GM23248 (cell line): Measurements from ENCODE around the gene MYH3. TPM values are rescaled to one million over a fixed set of nuclear protein-coding genes. Genes with fewer than 3 reads are reported as not detected.

Experiments used
- DNase-seq: peaks from one replicate; pipeline ENCODE4 v3.0.0-alpha.2; 2015
- H2AFZ ChIP-seq: fragments of 200-600 bp; sonication (generic); 2 replicates; pipeline ENCODE4 v1.6.1; 2016; ENCODE audit warnings: antibody characterized with exemption
- H3F3A ChIP-seq: fragments of 200-600 bp; sonication (generic); 2 replicates; pipeline ENCODE4 v1.6.1; 2016; ENCODE audit warnings: mild to moderate bottlenecking, antibody characterized with exemption, mixed run types; ENCODE audit not compliant: insufficient read depth
- H3K27ac ChIP-seq: fragments of 200-600 bp; sonication (generic); 2 replicates; pipeline ENCODE4 v1.5.1; 2016; ENCODE audit warnings: mild to moderate bottlenecking
- H3K27me3 ChIP-seq: fragments of 200-600 bp; sonication (generic); replicated peaks from 2 replicates; pipeline ENCODE4 v1.6.1; 2016; ENCODE audit warnings: mild to moderate bottlenecking; ENCODE audit not compliant: insufficient read depth
- H3K36me3 ChIP-seq: fragments of 200-600 bp; sonication (generic); 2 replicates; pipeline ENCODE4 v1.6.1; 2016; ENCODE audit warnings: low read depth, mild to moderate bottlenecking
- H3K4me1 ChIP-seq: fragments of 200-600 bp; sonication (generic); 2 replicates; pipeline ENCODE4 v1.6.1; 2016; ENCODE audit warnings: mild to moderate bottlenecking; ENCODE audit not compliant: insufficient read depth
- H3K4me2 ChIP-seq: fragments of 200-600 bp; sonication (generic); one replicate; pipeline ENCODE4 v1.6.1; 2016; ENCODE audit warnings: mild to moderate bottlenecking; ENCODE audit not compliant: unreplicated experiment
- H3K4me3 ChIP-seq: fragments of 200-600 bp; sonication (generic); 2 replicates; pipeline ENCODE4 v1.5.1; 2016; ENCODE audit warnings: mild to moderate bottlenecking
- H3K79me2 ChIP-seq: fragments of 200-600 bp; sonication (generic); 2 replicates; pipeline ENCODE4 v1.6.1; 2016; ENCODE audit warnings: mild to moderate bottlenecking; ENCODE audit not compliant: insufficient read depth
- H3K9ac ChIP-seq: fragments of 200-600 bp; sonication (generic); 2 replicates; pipeline ENCODE4 v1.6.1; 2016; ENCODE audit warnings: mild to moderate bottlenecking
- H3K9me2 ChIP-seq: fragments of 200-600 bp; sonication (generic); 2 replicates; pipeline ENCODE4 v1.6.1; 2016; ENCODE audit warnings: mixed run types, mild to moderate bottlenecking, moderate library complexity; ENCODE audit not compliant: insufficient read depth
- H3K9me3 ChIP-seq: fragments of 200-600 bp; sonication (generic); one replicate; pipeline ENCODE4 v1.6.1; 2017; ENCODE audit warnings: low read depth
- H4K20me1 ChIP-seq: fragments of 200-600 bp; sonication (generic); 2 replicates; pipeline ENCODE4 v1.6.0; 2016; ENCODE audit not compliant: insufficient read depth
- EZH2 ChIP-seq: fragments of 200-600 bp; sonication (generic); IDR thresholded peaks from 2 replicates; pipeline ENCODE4 v1.6.1; 2018; ENCODE audit warnings: antibody characterized with exemption, mild to moderate bottlenecking; ENCODE audit not compliant: insufficient read depth, poor library complexity, severe bottlenecking
- EZH2phosphoT487 ChIP-seq: fragments of 200-600 bp; sonication (generic); IDR thresholded peaks from 2 replicates; pipeline ENCODE4 v1.6.1; 2018; ENCODE audit warnings: antibody characterized with exemption, moderate library complexity, mild to moderate bottlenecking, low read depth; ENCODE audit not compliant: insufficient read depth
- WGBS, 2 experiments: methylation state at CpG; one replicate each; pipeline ENCODE4 v1.1.6; 2015 to 2017; ENCODE audit warnings: low lambda C conversion rate in 2 of 2, low coverage in 1 of 2; ENCODE audit errors: missing lambda C conversion rate in 2 of 2; 5-methylcytosine and 5-hydroxymethylcytosine counted together
- in situ Hi-C: fragments of 300-500 bp; cut with MboI; formaldehyde crosslinking; loops from 2 replicates; pipeline ENCODE4 v1.15.0; 2020
- polyA plus RNA-seq: library from polyadenylated mRNA; unstranded; fragments of >200 nt; fragmentation: Nextera tagmentation; extraction: Ambion mirVana; gene quantifications from 2 replicates; pipeline ENCODE4 v1.2.1, GENCODE V29; 2016
- total RNA-seq: library from RNA; depleted of rRNA; stranded (reverse); fragments of >200 nt; shearing (Covaris generic); gene quantifications from 2 replicates; pipeline ENCODE4 v1.2.3, GENCODE V29; 2014

The MYH3 gene
- total and polyA plus RNA-seq, 2 experiments from 2014 or later = 0.26 to 3.1 TPM

DNA sequence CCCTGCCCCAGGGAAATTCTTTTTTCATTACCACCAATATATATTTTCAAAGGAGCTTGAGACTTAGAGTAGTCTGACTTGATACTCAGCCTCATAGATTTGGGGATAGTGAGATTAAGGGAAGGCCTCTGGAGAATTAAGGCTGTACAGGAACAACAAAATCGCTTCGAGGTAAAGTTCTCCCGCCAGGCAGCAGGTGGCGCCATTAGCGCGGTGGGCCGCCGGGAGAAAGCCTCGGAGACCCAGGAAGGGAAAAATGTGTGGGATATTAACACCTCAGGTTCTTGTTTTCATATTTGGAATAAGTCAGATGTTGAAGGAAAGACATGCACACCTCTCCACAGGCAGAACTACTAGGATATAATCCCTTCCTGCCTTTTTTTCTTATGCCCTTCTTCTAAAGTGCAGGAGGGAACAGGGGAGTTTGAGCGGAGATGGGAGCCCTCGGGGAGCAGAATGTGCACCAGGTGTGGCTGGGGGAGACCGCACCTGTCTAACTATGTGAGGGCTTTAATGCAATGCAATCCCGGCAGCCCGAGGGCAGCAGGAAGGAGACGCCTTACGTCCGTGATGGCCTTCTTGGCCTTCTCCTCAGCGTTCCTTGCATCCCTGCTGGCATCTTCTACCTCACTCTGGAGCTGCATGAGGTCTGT lies 25.9 kb downstream of the MYH3 start:
- WGBS, 2 experiments = 42 to 46% methylated on average over 18 of the region's 18 CpGs
- Histone ChIP-seq H3K4me3 (no peak overlapping the region), H2AFZ (peak overlapping the region; percentile 59; the same call in 1 of the 2 replicates), H4K20me1 (no peaks in the 10 kb centered on the region), H3K4me1 (no peaks in the 10 kb centered on the region), H3F3A (no peaks in the 10 kb centered on the region), H3K36me3 (no peaks in the 10 kb centered on the region), H3K9me3 (no peaks in the 10 kb centered on the region), H3K27me3 (no peaks in the 10 kb centered on the region), H3K9ac (no peak overlapping the region), H3K9me2 (no peaks in the 10 kb centered on the region), H3K27ac (no peak overlapping the region), H3K4me2 (no peak overlapping the region), H3K79me2 (no peaks in the 10 kb centered on the region)
- in situ Hi-C loops = loop anchor here (25.0 kb wide), 1 partner anchor 1331 kb away; no protein-coding TSS in a partner anchor
- TF ChIP-seq EZH2 (no peak), EZH2phosphoT487 (no peak)
- peak; percentile 52 for DNase-seq

DNA sequence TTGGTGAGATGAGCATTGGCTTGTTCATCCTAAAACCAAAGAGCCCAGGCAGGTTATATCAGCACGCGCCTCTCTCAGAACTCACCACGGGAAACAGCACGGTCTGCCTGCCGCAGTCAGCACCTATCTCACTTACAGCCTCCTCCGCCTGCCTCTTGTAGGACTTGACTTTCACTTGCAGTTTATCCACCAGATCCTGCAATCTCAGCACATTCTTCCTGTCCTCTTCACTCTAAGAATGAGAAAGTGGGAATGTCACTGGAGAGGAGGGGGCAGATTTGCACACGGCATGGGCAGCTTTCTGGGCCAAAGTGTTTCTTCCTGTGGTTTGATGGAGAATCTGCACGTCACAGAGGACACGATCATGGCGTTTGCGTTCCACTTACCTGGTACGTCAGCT lies 27.4 kb downstream of the MYH3 start:
- H3K36me3 ChIP-seq = no peaks in the 10 kb centered on the region
- H3K27me3 ChIP-seq = no peaks in the 10 kb centered on the region
- no peak overlapping the region for H3K9ac ChIP-seq
- no peaks in the 10 kb centered on the region for H3F3A ChIP-seq
- H3K4me2 ChIP-seq = no peak overlapping the region
- no peak overlapping the region for H3K27ac ChIP-seq
- DNase-seq = no peak
- H4K20me1 ChIP-seq = no peaks in the 10 kb centered on the region
- TF ChIP-seq EZH2phosphoT487 = no peak
- TF ChIP-seq EZH2 = no peak
- WGBS, 2 experiments = 95 to 97% methylated on average over 12 of the region's 12 CpGs
- H3K9me3 ChIP-seq = no peaks in the 10 kb centered on the region
- H3K4me3 ChIP-seq = no peak overlapping the region
- in situ Hi-C loops = loop anchor here (10.0 to 25.0 kb wide), 2 partner anchors 705 to 1333 kb away; no protein-coding TSS in a partner anchor
- H3K79me2 ChIP-seq = no peaks in the 10 kb centered on the region
- no peaks in the 10 kb centered on the region for H3K4me1 ChIP-seq
- H3K9me2 ChIP-seq = no peaks in the 10 kb centered on the region
- H2AFZ ChIP-seq = no peak overlapping the region

DNA sequence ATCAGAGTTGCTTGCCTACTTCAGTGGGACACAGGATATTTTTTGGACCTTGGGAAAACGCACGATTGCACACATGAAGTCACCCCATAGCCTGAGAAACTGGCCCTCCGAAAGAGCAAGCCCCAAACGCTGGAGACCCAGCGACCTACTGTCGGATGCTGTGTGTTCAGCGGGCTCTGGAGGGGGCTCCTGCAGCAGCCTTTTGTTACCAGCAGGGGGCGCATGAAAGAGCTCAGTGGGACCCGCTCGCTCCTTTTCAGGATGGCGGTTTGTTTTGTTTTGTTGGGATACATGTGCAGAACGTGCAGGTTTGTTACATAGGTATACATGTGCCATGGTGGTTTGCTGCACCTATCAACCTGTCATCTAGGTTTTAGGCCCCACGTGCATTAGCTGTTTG lies 28.4 kb downstream of the MYH3 start:
- in situ Hi-C loops = loop anchor here (10.0 to 25.0 kb wide), 2 partner anchors 704 to 1334 kb away; no protein-coding TSS in a partner anchor

DNA sequence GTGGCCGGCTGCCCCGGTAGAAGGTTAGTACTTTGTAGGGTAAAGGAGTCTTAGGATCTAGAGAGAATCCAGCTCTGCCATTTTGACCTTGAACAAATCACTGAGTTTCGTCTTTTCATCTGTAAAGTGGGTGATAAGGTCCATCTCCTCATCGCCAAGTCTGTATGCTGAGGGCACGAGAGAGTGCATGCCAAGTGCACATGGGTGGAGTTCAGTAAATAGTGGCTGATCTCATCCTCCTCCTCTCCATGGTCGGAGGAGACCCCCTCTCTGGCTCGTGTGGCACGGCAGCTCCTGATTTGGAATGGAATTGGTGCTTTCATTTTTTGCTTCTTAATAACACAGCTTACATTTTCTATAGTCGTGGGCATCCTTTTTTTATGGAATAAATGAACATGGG lies 30.7 kb downstream of the MYH3 start:
- Histone ChIP-seq H3K4me1 (no peaks in the 10 kb centered on the region), H3K9me3 (no peaks in the 10 kb centered on the region), H3K27me3 (no peaks in the 10 kb centered on the region), H4K20me1 (no peaks in the 10 kb centered on the region), H3K4me2 (no peak overlapping the region), H3K4me3 (no peak overlapping the region), H3K9ac (no peak overlapping the region), H3K36me3 (no peaks in the 10 kb centered on the region), H2AFZ (no peak overlapping the region), H3K9me2 (no peaks in the 10 kb centered on the region), H3K79me2 (no peaks in the 10 kb centered on the region), H3F3A (no peaks in the 10 kb centered on the region), H3K27ac (no peak overlapping the region)
- no peak for DNase-seq
- in situ Hi-C loops = loop anchor here (10.0 to 25.0 kb wide), 2 partner anchors 702 to 1336 kb away; no protein-coding TSS in a partner anchor
- WGBS, 2 experiments = 68 to 70% methylated on average over 9 of the region's 9 CpGs
- no peak for TF ChIP-seq EZH2
- no peak for TF ChIP-seq EZH2phosphoT487

More for the DNA sequence above, 28.4 kb downstream of the MYH3 start:
- no peak overlapping the region for H2AFZ ChIP-seq
- H3K4me3 ChIP-seq = no peak overlapping the region
- TF ChIP-seq EZH2phosphoT487 (no peak), EZH2 (no peak)
- WGBS, 2 experiments = 87% methylated on average over 12 to 13 of the region's 13 CpGs
- H4K20me1 ChIP-seq = no peaks in the 10 kb centered on the region
- no peaks in the 10 kb centered on the region for H3F3A ChIP-seq
- H3K9ac ChIP-seq = no peak overlapping the region
- H3K9me2 ChIP-seq = no peaks in the 10 kb centered on the region
- H3K79me2 ChIP-seq = no peaks in the 10 kb centered on the region
- no peak for DNase-seq
- H3K36me3 ChIP-seq = no peaks in the 10 kb centered on the region
- H3K4me2 ChIP-seq = no peak overlapping the region
- no peaks in the 10 kb centered on the region for H3K27me3 ChIP-seq
- H3K4me1 ChIP-seq = no peaks in the 10 kb centered on the region
- H3K27ac ChIP-seq = no peak overlapping the region
- H3K9me3 ChIP-seq = no peaks in the 10 kb centered on the region
